ENCODE measurements around the gene LRP1.

LRP1 gene

GRCh38 chr12:57124261-57124877 is 3.9 kb upstream of the LRP1 start:
- peak; percentile 78 for DNase-seq (ENCODE audit: extremely low read depth, low read depth)
- TF ChIP-seq CTCF (IDR thresholded peaks at IDR 0.05; ENCODE audit: low read depth, low read length, missing control alignments), result peak; percentile 97
- H3K4me3 ChIP-seq (replicated peaks; ENCODE audit: low read depth, low read length), result no peak overlapping the region

- no peak for TF ChIP-seq CTCF (IDR thresholded peaks at IDR 0.05; ENCODE audit: low read depth, low read length, missing control alignments)
- no peak overlapping the region for H3K4me3 ChIP-seq (replicated peaks; ENCODE audit: low read depth, low read length)
- no peak for DNase-seq (ENCODE audit: extremely low read depth, low read depth)
Observed at GRCh38 chr12:57126061-57126460, 2.2 kb upstream of the LRP1 start.

GRCh38 chr12:57126561-57126960 is 1.7 kb upstream of the LRP1 start:
- no peak for DNase-seq (ENCODE audit: extremely low read depth, low read depth)
- TF ChIP-seq CTCF (IDR thresholded peaks at IDR 0.05; ENCODE audit: low read depth, low read length, missing control alignments), result no peak
- H3K4me3 ChIP-seq (replicated peaks; ENCODE audit: low read depth, low read length), result peak overlapping the region; percentile 86

- H3K4me3 ChIP-seq (replicated peaks; ENCODE audit: low read depth, low read length), result peak overlapping the region; percentile 86
- DNase-seq (ENCODE audit: extremely low read depth, low read depth), result no peak
- peak; percentile 22 for TF ChIP-seq CTCF (IDR thresholded peaks at IDR 0.05; ENCODE audit: low read depth, low read length, missing control alignments)
Observed at GRCh38 chr12:57127101-57127725, 1.1 kb upstream of the LRP1 start.

GRCh38 chr12:57128519-57129247 is 400 bp downstream of the LRP1 start:
- DNase-seq (ENCODE audit: extremely low read depth, low read depth), result no peak
- TF ChIP-seq CTCF (IDR thresholded peaks at IDR 0.05; ENCODE audit: low read depth, low read length, missing control alignments), result no peak
- H3K4me3 ChIP-seq (replicated peaks; ENCODE audit: low read depth, low read length), result peak overlapping the region; percentile 86

- H3K4me3 ChIP-seq (replicated peaks; ENCODE audit: low read depth, low read length), result peak overlapping the region; percentile 86
- DNase-seq (ENCODE audit: extremely low read depth, low read depth), result no peak
- TF ChIP-seq CTCF (IDR thresholded peaks at IDR 0.05; ENCODE audit: low read depth, low read length, missing control alignments), result no peak
Observed at GRCh38 chr12:57129321-57129842, 1.1 kb downstream of the LRP1 start.
